HG02938 (cell line): ENCODE data around the gene CEMP1.

Experiments used
- ATAC-seq: cut with Tn5 transposase; IDR thresholded peaks from one replicate; pipeline ENCODE4 v1.9.1; 2021; ENCODE audit warnings: mild to moderate bottlenecking, moderate library complexity; ENCODE audit not compliant: unreplicated experiment

The CEMP1 gene

GRCh38 chr16:2487903-2488531 is 43.2 kb downstream of the CEMP1 start:
- ATAC-seq, result no peak

DNA sequence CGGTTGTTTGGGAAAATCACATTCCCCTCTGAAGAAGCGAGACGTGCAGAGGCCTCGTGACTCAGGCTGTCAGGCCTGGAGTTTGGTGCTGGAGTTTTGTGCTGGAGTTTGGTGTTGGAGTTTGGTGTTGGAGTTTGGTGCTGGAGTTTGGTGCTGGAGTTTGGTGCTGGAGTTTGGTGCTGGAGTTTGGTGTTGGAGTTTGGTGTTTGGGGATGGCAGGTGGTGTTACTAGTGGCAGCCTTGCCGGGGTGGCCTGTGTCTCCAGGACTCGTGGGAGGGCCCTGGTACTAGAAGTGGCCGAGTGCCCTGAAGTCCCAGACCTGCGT is 43.7 kb downstream of the CEMP1 start:
- no peak for ATAC-seq

DNA sequence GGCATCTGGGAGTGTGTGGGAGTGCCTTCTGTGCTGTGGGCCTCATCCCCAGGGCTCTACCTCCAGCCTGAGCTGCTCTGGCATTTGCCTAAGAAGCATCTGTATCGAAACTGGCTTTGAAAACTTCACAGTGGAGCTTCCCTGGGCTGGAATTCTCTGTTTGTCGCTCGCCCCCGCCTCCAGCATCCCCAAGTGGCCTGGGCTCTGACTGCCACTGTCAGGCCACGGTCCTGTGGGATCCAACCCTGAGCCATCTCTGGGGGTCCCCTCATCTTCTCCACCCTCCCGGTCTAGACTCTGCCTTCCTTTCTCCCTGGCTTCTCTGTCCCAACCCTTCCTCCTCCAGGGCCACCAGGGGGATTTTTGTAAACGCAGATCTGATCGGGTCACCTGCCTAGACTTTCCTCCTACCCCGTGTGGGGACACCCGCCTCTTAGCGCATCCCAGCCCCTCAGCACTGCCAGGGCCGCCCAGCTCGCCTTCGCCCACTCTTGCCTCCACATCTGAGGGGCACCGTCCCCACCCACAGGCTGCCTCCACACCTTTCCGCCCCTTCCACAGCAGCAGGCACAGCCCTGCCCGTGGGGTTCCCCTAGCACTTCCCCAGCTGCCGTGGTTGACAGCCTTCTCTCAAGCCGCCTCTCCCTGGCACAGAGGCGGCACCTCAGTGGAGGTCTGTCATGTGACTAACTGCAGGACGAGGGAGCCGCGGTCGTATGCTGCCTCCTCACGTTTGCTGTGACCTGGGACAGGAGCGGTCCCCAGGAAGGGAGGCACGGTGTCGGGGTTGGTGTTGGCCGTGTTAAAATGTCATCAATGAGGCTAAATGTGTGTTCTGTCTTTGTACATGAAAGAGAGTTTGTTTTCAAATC is 44.3 kb downstream of the CEMP1 start:
- ATAC-seq, result no peak

- no peak for ATAC-seq
Measured at GRCh38 chr16:2485811-2486507, 45.2 kb downstream of the CEMP1 start.

- no peak for ATAC-seq
Measured at GRCh38 chr16:2484898-2485508, 46.2 kb downstream of the CEMP1 start.

DNA sequence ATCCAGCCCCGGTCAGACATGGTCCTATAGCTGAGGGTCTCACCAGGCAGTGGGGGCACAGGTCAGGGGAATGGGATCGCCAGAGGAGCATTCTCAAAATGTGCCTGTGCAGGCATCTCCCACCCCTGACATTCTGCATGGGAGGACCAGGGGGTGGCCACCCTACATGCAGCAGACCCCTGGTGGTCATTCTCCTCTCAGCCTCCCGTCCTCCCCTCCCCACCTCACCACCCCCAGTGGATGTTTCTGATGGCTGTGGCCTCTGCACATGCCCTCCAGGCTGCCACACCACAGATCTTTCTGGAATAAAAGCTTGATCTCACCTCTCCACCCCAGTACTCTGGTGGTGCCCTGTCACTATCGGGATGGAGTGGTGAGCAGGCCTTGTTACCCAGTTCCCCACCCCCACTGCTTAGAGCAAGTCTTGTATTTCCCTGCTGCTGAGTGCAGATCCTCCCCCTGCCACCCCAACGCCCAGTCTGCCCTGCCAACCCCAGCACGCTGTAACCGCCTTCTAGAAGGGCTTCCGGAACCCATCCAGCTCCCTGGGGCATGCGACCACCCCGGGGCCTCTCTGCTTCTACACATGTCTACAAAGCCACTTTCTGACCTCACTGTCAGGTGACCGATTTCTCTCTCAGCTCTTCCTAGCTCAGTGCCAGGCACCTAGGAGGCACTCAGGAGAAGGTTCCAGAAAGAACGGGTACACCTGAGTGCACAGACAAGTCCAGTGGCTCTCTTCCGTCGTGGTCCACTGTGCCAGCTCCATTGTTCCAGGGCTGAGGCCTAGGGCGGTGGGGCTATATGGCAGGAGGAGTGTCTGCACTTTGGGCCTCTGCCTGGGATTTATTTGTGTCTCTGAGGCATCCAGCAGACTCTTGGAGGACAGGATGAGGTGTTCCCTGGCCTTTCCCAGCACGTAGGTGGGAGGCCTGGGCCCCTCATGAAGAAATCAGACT is 47.0 kb downstream of the CEMP1 start:
- ATAC-seq, result no peak

DNA sequence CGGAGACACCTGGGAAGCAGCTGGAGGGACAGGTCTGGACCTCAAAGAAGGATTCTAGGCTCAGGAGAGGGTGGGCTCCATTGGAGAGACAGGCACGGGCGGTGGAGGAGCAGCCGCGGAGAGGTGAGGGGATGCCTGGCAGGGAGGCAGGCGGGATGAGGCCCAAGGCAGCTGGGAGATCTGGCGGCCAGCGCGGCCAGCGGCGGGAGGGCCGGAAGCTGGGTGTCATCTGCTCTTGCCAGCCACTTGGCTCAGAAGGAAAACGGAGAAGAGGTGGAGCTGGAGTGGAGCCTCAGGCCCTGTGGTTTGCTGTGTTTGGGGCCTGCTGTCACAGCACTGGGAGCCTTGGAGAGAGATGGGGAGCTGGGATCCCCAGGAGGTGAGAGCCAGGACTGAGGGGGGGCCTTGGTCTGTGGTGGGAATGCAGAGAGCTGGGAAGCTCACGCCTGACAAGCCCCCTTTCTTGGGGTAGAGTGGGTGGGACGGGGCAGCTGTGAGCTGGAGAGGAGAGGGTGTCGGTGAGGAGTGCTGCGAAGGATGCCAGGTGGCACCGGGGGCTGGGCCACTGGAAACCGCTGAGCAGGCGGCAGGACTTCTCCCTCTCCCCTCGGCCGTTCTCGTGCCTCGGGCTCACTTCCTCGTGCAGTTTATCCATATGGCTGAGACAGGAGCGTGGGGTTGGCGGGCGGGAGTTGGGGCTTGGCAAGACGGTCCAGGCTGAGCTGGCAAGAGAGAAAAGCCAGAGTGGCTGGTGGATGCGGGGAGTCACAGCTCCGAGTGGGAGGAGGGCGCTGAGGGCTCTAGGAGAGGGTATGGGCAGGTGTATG is 48.3 kb downstream of the CEMP1 start:
- ATAC-seq, result no peak

- no peak for ATAC-seq
Measured at GRCh38 chr16:2482249-2482648, 49.0 kb downstream of the CEMP1 start.

DNA sequence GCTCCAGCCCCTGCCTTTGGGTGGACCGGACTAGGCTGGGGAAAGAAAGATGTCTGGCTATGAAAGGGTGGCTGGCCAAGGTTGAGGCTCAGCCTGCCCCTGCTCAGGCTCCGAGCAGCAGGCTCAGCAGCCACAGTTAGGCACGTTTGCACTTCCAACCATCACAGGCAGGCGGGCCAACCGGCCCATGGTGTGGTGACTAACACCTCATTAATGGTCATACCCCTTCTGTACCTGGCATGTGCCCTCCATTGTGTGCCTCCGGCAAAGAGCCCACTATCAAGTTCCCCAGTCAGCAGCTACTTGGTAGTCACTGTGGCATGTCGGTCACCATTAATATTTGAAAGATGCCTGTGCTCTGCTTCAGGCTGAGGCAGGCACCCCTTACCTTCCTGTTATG is 49.5 kb downstream of the CEMP1 start:
- ATAC-seq, result no peak

DNA sequence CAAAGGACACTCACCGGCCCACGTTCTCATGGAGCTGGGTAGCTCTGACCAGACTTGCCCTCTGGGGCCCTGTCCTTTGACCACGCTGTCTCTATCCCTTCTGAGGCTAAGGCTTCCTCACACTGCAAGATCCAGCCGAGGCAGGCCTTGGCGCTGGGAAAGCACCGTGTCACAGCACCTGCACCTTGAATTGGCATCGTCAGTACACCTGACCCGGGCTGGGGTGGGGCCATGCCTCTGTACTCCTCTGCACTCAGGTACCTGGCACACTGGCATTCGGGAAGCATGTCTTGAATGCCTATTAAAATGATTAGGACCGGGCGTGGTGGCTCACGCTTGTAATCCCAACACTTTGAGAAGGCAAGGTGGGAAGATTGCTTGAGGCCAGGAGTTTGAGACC is 50.3 kb downstream of the CEMP1 start:
- ATAC-seq, result no peak
